GM18526 (cell line): ENCODE measurements around the gene PLXNA2.

ENCODE experiments used
- POLR2A ChIP-seq: IDR thresholded peaks from 3 replicates; pipeline ENCODE4 v1.6.1; 2011; ENCODE audit not compliant: insufficient read length; ENCODE audit errors: extremely low read depth

Gene PLXNA2

GRCh38 chr1:207990876-207991582, 253.2 kb downstream of the PLXNA2 start:
- TF ChIP-seq POLR2A = no peak

DNA sequence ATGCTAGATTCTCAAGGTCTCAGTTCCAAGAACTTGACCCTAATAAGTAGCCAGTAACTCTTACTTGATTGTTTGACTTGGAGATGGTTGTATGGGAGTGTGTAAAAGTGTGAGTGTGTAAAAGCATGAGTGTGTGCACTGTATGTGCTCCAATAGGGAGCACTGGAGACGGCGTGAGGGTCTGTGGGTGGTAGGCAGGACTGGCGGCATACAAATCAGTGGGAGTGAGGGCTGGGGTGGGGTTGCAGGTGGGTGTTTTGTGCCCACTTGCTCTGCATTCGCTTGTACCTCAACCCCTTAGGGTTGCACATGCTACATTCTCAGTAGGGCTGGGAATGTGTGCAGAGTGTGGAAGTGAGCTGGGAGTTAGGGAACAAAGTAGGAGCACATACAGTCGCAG, 253.7 kb downstream of the PLXNA2 start:
- TF ChIP-seq POLR2A = no peak

DNA sequence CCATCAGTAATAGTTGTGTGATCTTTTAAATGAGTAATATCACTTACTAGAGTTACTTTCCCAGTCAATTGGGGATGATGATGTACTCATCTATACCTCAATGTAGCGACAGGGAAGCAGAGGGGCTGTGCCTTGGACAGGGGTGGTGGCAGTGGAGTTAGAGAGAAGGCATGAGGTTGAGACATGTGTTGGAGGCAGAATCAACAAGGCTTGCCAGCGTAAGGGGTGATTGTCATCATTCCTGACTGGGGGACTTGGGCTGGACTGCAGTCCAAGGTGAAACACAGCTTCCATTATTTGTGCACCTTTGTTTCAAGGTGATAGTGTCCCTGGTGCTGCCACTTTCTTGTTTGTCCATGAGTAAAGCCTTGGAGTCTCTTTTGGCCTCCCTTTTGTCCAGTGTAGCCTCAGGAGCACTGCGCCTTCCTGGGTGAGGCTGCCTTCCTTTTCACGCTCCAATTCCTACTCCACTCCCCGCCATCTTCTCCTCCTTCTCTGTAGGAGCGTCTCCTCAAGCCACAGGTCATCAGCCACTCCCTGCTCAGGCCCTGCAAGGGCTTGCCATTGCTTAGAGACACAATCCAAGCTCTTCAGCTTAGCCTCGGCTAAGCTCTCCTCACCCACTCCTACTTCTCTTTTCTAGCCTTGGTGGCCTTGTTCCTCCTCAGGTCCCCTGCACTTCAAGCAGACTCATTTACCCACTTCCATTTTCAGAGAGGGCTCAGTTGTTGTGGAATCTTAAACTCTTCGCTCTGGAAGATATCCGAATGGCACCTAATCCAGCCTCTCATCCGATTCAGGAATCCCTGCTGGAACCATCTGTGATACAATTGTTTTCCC, 255.6 kb downstream of the PLXNA2 start:
- no peak for TF ChIP-seq POLR2A

- TF ChIP-seq POLR2A = no peak
Observed at GRCh38 chr1:207987164-207987563, 257.0 kb downstream of the PLXNA2 start.

DNA sequence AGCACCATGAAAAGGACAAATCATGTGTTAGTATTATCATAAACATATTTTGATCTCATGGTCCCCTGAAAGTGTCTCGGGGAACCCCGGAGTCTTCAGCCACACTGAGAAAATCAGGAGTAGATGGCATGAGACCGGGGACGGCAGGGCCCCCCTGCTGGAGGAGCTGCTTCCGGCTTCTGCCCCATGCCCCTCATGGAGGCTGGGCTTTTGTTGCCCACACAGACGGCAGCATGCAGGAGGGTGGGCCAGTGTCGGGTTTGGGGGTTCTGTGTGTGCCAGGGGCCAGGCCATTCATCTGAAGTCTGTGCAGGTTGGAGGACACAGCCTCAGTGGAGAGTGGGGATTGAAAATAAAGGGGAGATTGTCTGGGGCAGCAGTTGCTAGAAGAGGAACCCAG, 258.2 kb downstream of the PLXNA2 start:
- no peak for TF ChIP-seq POLR2A

- no peak for TF ChIP-seq POLR2A
Observed at GRCh38 chr1:207984831-207985572, 259.2 kb downstream of the PLXNA2 start.

DNA sequence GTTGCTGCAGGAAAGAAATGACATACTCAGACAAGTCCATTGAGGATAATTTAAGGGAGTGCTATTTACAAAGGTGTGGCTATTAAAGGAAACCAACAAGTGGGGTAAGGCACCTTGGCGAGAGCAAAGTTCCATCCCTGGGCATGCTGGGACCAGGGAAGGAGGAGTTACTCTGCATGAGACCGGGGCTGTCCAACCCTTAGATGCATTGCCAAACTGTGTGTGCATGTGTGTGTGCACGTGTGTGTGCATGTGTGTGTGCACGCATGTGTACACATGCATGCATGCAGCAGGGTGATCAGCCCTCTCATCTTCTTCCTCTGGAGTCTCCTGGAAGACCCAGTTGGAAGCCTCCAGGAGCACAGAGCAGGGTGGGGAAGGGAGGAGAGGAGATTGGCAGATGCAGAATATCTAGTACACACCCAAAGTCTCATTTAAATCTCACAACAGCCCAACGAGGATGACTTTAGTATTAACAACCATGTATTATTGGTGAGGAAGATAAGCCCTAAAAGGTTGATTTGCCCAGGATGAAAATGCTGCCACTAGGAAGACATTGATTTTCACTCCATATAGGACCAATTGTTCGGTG, 261.0 kb downstream of the PLXNA2 start:
- TF ChIP-seq POLR2A = no peak

DNA sequence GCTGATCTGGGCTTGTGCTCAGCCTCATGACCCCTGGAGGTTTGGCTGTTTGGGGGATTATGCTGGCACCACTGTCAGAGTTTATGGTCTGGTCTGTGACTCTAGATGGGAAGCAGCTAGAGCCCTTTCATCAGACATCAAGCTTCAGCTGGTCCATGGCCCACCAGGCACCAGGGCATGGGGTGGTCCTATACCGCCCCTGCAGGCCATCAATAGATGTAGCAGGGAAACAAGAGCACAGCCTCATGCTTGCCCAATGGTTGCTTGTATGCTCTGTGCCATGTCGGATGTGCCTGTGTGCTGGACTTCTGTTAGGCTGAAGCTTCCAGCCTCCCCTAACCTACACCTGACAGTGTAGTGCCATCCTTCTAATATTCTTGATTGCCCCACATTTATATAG, 262.2 kb downstream of the PLXNA2 start:
- no peak for TF ChIP-seq POLR2A

DNA sequence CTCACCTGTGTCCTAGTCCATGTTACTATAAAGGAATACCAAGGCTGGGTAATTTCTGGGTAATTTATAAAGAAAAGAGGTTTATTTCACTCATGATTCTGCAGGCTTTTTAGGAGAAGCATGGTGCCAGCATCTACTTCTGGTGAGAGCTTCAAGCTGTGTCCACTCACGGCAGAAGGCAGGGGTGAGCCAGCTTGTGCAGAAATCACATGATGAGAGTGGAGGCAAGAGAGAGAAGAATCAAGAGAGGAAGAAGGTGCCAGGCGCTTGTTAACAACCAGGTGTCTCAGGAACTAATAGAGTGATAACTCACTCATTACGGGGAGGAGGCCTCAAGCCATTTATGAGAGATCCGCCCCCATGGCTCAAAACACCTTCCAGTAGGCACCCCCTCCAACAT, 265.7 kb downstream of the PLXNA2 start:
- no peak for TF ChIP-seq POLR2A

- no peak for TF ChIP-seq POLR2A
Observed at GRCh38 chr1:207977876-207978275, 266.3 kb downstream of the PLXNA2 start.

DNA sequence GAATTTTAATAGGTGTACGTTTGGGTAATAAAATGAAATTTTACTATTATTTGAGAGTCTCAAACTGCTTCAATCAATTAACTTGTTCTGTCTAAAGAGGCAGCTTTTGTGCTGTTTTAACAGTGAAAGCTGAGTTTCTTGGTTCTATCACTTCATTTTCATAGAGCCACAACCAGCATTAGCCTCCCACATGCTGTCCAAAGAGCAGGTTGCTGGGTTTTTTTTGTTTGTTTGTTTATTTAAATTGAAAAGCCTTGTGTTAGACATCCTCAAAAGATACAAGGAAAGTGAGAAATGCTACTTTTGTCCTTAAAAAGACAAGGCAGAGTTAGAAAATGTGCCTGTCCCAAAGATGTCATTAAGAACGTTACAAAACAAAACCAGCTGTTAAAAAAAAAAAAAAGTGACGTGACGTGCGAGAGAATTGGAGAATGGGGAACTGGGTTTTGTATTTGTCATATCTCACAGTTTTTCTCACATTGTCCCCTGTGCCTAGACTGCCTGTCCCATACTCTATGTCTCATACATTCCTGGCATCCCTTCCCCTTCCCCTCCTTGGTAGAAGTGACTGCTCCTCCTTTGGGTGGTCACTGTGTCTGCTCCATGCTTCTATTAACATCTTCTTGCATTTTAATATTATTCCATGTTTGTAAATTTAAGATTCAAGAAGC, 270.2 kb downstream of the PLXNA2 start:
- no peak for TF ChIP-seq POLR2A

DNA sequence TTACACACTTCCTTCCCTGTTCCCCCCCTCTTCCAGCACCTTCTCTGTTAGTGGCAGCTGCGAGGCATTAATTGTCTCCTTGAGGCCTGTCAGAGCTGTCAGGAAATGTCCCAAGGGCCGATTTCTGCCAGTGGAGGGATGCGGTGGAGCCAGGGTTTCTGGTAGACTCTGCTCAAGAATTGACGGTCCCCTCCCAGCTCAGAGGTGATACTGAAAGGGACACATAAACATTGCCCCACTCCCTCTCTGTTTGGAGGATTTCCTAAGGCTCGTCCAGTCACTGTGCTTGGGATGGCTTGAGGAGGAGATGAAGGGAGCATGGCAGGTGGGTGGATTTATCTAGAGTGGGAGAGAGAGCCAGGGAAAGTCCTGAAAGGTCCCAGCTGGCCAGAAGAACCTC, 271.8 kb downstream of the PLXNA2 start:
- no peak for TF ChIP-seq POLR2A
